PC-9 (cell line): ENCODE measurements around the gene PSMD13.
"Not testable (repeated sequence)": the region's sequence is repeated elsewhere in the genome, so short reads cannot be mapped to it uniquely, and the experiment has no call there.

ENCODE experiments used
- EZH2 ChIP-seq: fragments of 200-600 bp; sonication (generic); IDR thresholded peaks from 2 replicates; pipeline ENCODE4 v1.8.0; 2017; ENCODE audit warnings: antibody characterized with exemption, low read depth
- TF ChIP-seq, protein P1 (sequence below): fragments of 200-600 bp; sonication (generic); conservative IDR thresholded peaks from 2 replicates; pipeline ENCODE4 v1.6.1; 2017; ENCODE audit warnings: mixed run types, antibody characterized with exemption, mild to moderate bottlenecking, moderate library complexity

DNA sequence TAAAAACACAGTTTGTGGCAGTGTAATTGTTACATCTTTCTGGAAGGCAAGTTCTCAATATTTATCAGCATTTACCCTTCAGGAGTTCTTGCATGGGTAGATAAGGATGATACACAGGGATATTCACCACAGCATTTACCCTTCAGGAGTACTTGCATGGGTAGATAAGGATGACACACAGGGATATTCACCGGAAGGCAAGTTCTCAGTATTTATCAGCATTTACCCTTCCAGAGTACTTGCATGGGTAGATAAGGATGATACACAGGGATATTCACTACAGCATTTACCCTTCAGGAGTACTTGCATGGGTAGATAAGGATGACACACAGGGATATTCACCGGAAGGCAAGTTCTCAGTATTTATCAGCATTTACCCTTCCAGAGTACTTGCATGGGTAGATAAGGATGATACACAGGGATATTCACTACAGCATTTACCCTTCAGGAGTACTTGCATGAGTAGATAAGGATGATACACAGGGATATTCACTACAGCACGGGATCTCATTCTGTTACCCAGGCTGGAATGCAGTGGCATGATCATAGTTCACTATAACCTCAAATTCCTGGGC, 16.0 kb upstream of the PSMD13 start:
- TF ChIP-seq, protein P1, sequence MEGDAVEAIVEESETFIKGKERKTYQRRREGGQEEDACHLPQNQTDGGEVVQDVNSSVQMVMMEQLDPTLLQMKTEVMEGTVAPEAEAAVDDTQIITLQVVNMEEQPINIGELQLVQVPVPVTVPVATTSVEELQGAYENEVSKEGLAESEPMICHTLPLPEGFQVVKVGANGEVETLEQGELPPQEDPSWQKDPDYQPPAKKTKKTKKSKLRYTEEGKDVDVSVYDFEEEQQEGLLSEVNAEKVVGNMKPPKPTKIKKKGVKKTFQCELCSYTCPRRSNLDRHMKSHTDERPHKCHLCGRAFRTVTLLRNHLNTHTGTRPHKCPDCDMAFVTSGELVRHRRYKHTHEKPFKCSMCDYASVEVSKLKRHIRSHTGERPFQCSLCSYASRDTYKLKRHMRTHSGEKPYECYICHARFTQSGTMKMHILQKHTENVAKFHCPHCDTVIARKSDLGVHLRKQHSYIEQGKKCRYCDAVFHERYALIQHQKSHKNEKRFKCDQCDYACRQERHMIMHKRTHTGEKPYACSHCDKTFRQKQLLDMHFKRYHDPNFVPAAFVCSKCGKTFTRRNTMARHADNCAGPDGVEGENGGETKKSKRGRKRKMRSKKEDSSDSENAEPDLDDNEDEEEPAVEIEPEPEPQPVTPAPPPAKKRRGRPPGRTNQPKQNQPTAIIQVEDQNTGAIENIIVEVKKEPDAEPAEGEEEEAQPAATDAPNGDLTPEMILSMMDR: not testable (repeated sequence)
- TF ChIP-seq EZH2: not testable (repeated sequence)
